Smooth muscle cell of the pulmonary artery (primary cell): ENCODE data around the gene FATE1. TPM values are rescaled to one million over a fixed set of nuclear protein-coding genes. Genes with fewer than 3 reads are reported as not detected.

ENCODE experiments used
- total RNA-seq: library from RNA; depleted of rRNA; stranded (reverse); fragments of >200 nt; gene quantifications from 2 replicates; pipeline ENCODE4 v1.2.3, GENCODE V29; 2014

The FATE1 gene, protein sequence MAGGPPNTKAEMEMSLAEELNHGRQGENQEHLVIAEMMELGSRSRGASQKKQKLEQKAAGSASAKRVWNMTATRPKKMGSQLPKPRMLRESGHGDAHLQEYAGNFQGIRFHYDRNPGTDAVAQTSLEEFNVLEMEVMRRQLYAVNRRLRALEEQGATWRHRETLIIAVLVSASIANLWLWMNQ
- total RNA-seq, result not detected in 2 replicates

DNA sequence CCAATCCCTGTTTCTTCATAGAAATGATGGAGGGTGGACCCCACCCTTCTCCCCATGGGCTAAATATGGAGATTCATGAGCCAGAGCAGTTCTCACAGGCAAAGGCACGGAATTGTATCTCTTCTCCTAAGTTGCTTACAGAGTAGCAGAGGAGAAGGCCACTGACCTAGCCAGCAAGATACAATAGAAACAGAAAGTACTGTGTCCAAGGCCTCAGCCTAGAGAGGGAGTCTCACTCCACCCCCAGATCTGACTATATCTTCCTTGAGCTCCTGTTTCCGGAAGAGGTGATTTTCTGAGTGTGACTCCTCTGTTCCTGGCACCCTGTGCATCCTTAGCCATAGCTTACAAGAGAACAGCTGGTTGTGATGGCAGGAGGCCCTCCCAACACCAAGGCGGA lies at the start of gene FATE1:
FATE1 (plus strand) TSS at position 284 of the 400 bp plus-strand sequence; CDS start at position 369, 85 bp downstream.

DNA sequence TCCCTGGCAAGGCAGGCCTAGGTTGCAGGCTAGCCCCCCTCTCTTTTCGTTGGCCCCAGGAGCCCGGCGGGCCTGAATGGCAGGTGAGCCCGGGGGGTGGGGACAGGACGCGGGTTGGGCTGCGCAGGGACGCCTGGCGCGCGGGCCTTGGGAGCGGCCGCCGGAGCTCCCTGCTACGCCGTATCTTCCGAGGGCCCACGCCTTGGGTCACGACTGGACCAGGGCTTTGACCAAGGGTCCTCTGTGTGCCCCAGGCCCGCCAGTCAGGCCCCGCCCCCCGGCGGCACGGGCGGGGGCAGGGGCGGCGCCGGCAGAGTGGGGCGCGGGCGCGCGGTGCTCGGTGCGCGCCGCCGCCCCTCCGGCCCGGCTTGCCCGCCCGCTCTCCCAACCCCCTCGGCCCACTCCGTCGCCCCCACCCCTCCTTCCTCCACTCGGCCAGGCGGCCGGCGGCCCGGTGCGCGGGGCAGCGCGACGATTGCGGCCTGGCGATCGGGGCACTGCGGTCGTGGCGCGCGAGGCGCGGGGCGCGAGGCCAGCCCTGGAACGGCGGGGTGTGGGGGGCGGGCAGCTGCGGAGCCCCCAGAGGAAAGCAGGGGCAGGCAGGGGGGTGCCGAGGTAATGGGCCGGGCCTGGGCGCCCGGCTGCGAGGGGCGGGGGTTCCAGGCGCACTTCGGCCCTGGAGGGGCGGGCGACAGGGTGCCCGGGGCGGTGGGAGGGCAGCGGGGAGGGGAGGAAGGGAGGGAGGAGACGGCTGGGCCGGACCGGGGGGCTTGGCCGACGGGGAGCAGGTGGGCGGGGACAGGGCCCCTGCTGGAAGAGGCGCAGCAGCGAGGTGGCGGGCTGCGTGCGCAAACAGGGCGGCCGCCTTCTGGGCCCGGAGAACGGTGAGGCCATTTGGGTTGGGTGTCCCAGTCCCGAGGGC lies 20.9 kb upstream of the FATE1 start, which contains the start of gene PRRG3:
PRRG3 (plus strand) TSS at position 798 of the 922 bp plus-strand sequence. CDS start 3,357 bp downstream, outside the sequence.

DNA sequence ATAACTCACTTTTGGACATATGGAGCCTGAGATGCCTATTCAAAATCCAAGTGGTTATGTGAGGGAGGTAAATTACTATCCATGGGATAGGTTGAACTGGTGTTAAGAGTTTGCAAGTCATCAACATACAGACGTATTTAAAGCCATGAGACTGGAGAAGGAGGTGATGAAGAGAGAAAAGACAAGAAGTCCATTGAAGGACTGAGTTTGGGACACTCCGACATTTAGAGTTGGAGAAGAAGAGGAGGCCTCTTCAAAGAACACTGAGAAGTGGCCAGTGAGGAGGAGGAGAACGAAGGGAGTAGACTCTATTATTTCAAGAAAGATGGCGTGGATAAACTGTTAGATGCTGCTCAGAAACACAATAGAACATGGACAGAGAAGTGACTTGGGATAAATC lies 18.6 kb downstream of the FATE1 start, which contains the start of gene CNGA2:
CNGA2 (plus strand) TSS at position 301 of the 400 bp plus-strand sequence. CDS start 3,738 bp downstream, outside the sequence.

Other genes with a start within 250 kb of the FATE1 start
- not detected in 2 replicates for gene PASD1, start 152.4 kb upstream of the FATE1 start, total RNA-seq
- not detected in 2 replicates for gene PRRG3, start 20.6 kb upstream of the FATE1 start, total RNA-seq
- gene CNGA2, start 18.7 kb downstream of the FATE1 start, total RNA-seq, result not detected in 2 replicates
- gene MAGEA4, start 196.9 kb downstream of the FATE1 start, total RNA-seq, result not detected in 2 replicates